Tibial nerve (tissue), 4 donors: Measurements from ENCODE around the gene CFAP45.

Source experiments
- CTCF ChIP-seq, 5 experiments: fragments of 200-600 bp in 3 of 5; fragments of 450-650 bp in 2 of 5; sonication (generic) in 3 of 5; IDR thresholded peaks; one replicate each; pipeline ENCODE4 v1.5.1; 2016 to 2019; ENCODE audit warnings: antibody characterized with exemption in 5 of 5, mild to moderate bottlenecking in 3 of 5, moderate library complexity in 2 of 5
- EP300 ChIP-seq, 2 donors: sonication (generic); formaldehyde crosslinking; IDR thresholded peaks; one replicate each; pipeline ENCODE4 v1.6.1; 2017; ENCODE audit warnings: antibody characterized with exemption in 2 of 2, mild to moderate bottlenecking in 1 of 2
- POLR2A ChIP-seq, 2 donors: fragments of 450-650 bp; IDR thresholded peaks; one replicate each; pipeline ENCODE4 v1.6.1; 2017; ENCODE audit warnings: antibody characterized with exemption in 2 of 2, mild to moderate bottlenecking in 2 of 2, moderate library complexity in 2 of 2

GRCh38 chr1:159936273-159936904 lies 36.4 kb upstream of the CFAP45 start:
- TF ChIP-seq CTCF (IDR thresholded peaks at IDR 0.05): peak; percentile 97 to 99 (median 98)
- no peak for TF ChIP-seq POLR2A (IDR thresholded peaks at IDR 0.05)
- no peak for TF ChIP-seq EP300 (IDR thresholded peaks at IDR 0.05)
